Erythroblast (primary cell): Measurements from ENCODE around the gene AHRR.
"Not testable (repeated sequence)": the region's sequence is repeated elsewhere in the genome, so short reads cannot be mapped to it uniquely, and the experiment has no call there.

Experiments
- GATA1 ChIP-seq: IDR thresholded peaks from 2 replicates; pipeline ENCODE4 v1.6.1; 2011; ENCODE audit warnings: low read depth, mild to moderate bottlenecking, control low read depth, low read length, moderate library complexity
- POLR2A ChIP-seq: IDR thresholded peaks from 2 replicates; pipeline ENCODE4 v1.6.1; 2011; ENCODE audit warnings: mild to moderate bottlenecking, low read length

- not testable (repeated sequence) for TF ChIP-seq POLR2A, GATA1
These were observed 21.6 kb upstream of the AHRR start for GRCh38 chr5:299921-300320.
